ENCODE measurements around the gene KIF13A. TPM values are rescaled to one million over a fixed set of nuclear protein-coding genes. Genes with fewer than 3 reads are reported as not detected.

KIF13A gene
- total RNA-seq (1 to 10 TPM in 2 of 5 donors, under 1 TPM in 3; 0.55 to 2.0 (median 0.92) TPM), total RNA-seq (0.32 to 14.4 (median 1.8) reads per million in 29 experiments)
- 0.81 TPM for total RNA-seq (2013)

DNA sequence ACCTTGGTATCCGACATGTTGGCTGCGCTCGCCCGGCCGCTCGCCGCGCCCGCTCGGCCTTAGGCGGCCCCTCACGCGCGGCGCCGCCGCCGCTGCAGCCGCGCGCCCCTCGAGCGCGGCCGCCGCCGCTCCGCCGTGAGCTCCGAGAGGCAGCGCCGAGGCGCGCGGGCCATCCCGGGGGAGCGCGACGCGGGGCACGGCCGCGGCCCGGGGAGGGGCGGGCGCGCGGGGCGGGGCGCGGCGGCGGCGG is at the start of gene KIF13A:
KIF13A (minus strand) TSS at position 189 of the 250 bp plus-strand sequence; CDS start at position 17, 172 bp downstream.
- Histone ChIP-seq H3K27me3 (replicated peaks in 1 of 2; ENCODE audit: control insufficient read depth in 2 of 2, extremely low read depth in 1 of 2, insufficient read depth in 2 of 2, low read length in 1 of 2) (peaks cover 0 to 44% of the 10 kb centered on the region in 2 experiments), H3K4me1 (ENCODE audit: control insufficient read depth in 1 of 2, extremely low read depth in 1 of 2, insufficient read depth in 2 of 2, low read length in 2 of 2) (peaks cover 0 to 16% of the 10 kb centered on the region in 2 experiments), H3K4me3 (ENCODE audit: control insufficient read depth in 1 of 2, extremely low read depth in 1 of 2, low read length in 1 of 2) (peak within 1 kb of the TSS; percentile 25 to 74), H3K27ac (ENCODE audit: low read length) (no peak within 1 kb of the TSS), H3K36me3 (ENCODE audit: control insufficient read depth in 2 of 2, extremely low read depth in 1 of 2, insufficient read depth in 1 of 2, low read length in 1 of 2) (no peaks in the 10 kb centered on the region), H3K9me3 (no peaks in the 10 kb centered on the region)
- Mint-ChIP-seq H3K9me3 (no peaks in the 10 kb centered on the region), H3K27ac (peak within 1 kb of the TSS in 1 of 2 donors; percentile 49), H3K36me3 (no peaks in the 10 kb centered on the region), H3K4me3 (peak within 1 kb of the TSS; percentile 85 to 88 (median 88)), H3K27me3 (peaks cover 56 to 61% of the 10 kb centered on the region in 2 donors), H3K4me1 (peaks cover 7 to 23% (median 16%) of the 10 kb centered on the region in 3 donors)
- ChIA-PET POLR2A (no interaction called here), CTCF (no interaction called here)
- WGBS (ENCODE audit: insufficient coverage): under 1% methylated on average over 54 of the region's 54 CpGs
- peak; percentile 72 to 77 (median 75) for ATAC-seq (replicated peaks in 1 of 4)
- no peak for DNase-seq

DNA sequence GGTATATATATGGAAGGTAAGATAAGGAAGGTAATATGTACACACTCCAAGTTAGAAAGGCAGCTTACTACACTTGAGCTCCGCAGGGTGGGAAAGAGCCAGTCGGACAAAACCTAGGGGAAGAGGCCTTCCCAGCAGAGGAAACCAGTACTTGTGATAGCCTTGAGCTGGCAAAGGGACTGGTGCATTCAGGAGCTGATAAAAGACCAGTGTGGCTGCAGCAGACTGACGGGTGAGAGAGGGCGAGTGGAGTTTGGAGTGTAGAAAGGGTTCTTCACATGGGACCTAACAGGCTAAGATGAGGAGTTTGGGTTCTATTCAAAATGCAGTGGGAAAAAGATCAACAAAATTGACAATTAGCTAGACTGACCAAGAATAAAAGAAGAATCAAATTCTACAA is 49.3 kb upstream of the KIF13A start:
- H3K36me3 ChIP-seq (ENCODE audit: control insufficient read depth in 2 of 2, extremely low read depth in 1 of 2, insufficient read depth in 1 of 2, low read length in 1 of 2): no peaks in the 10 kb centered on the region
- H3K4me1 ChIP-seq (ENCODE audit: control insufficient read depth in 1 of 2, extremely low read depth in 1 of 2, insufficient read depth in 2 of 2, low read length in 2 of 2): no peaks in the 10 kb centered on the region
- no peak overlapping the region for H3K27ac Mint-ChIP-seq
- H3K4me3 Mint-ChIP-seq: no peak overlapping the region
- ATAC-seq (replicated peaks in 1 of 4): no peak
- ChIA-PET POLR2A (no interaction called here), CTCF (no interaction called here)
- WGBS (ENCODE audit: insufficient coverage): 94% methylated on average over 3 of the region's 4 CpGs
- no peaks in the 10 kb centered on the region for H3K36me3 Mint-ChIP-seq
- H3K27me3 Mint-ChIP-seq: peaks cover 7 to 8% of the 10 kb centered on the region in 2 donors
- no peaks in the 10 kb centered on the region for H3K4me1 Mint-ChIP-seq
- no peaks in the 10 kb centered on the region for H3K9me3 ChIP-seq
- H3K27me3 ChIP-seq (replicated peaks in 1 of 2; ENCODE audit: control insufficient read depth in 2 of 2, extremely low read depth in 1 of 2, insufficient read depth in 2 of 2, low read length in 1 of 2): peaks cover 0 to 7% of the 10 kb centered on the region in 2 experiments
- H3K4me3 ChIP-seq (ENCODE audit: control insufficient read depth in 1 of 2, extremely low read depth in 1 of 2, low read length in 1 of 2): no peak overlapping the region
- DNase-seq: no peak
- no peaks in the 10 kb centered on the region for H3K9me3 Mint-ChIP-seq
- no peak overlapping the region for H3K27ac ChIP-seq (ENCODE audit: low read length)

DNA sequence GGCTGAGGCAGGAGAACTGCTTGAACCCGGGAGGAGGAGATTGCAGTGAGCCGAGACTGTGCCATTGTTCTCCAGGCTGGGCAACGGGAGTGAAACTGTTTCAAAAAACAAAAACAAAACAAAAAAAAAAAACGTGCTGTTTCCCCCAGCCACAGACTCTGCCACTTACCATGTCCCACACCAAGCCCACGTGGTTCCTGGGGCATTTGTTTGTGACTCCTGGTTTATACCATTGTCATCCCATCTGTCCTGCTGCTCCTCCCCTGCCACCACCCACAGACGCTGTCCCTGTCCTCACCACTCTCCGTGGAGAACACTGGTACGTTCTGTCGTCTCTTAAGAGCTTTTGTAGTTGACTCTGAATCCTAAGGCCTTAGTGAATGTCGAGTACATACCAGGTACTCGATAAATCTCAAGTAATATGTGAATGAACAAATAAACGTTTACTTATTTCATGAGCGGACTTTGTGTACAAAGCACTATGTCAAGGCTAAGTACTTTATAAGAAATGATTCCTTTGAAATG is 48.0 kb upstream of the KIF13A start:
- H3K27me3 Mint-ChIP-seq: peaks cover 7 to 12% of the 10 kb centered on the region in 2 donors
- ChIA-PET CTCF (no interaction called here), POLR2A (interaction anchor here in 1 of 2 donors (0.7 kb wide), 1 partner anchor 39 kb away, joined by 9 read pairs; no protein-coding TSS in a partner anchor)
- Histone ChIP-seq H3K36me3 (ENCODE audit: control insufficient read depth in 2 of 2, extremely low read depth in 1 of 2, insufficient read depth in 1 of 2, low read length in 1 of 2) (no peaks in the 10 kb centered on the region), H3K9me3 (no peaks in the 10 kb centered on the region), H3K27ac (ENCODE audit: low read length) (no peak overlapping the region), H3K27me3 (replicated peaks in 1 of 2; ENCODE audit: control insufficient read depth in 2 of 2, extremely low read depth in 1 of 2, insufficient read depth in 2 of 2, low read length in 1 of 2) (peaks cover 0 to 8% of the 10 kb centered on the region in 2 experiments), H3K4me1 (ENCODE audit: control insufficient read depth in 1 of 2, extremely low read depth in 1 of 2, insufficient read depth in 2 of 2, low read length in 2 of 2) (no peaks in the 10 kb centered on the region), H3K4me3 (ENCODE audit: control insufficient read depth in 1 of 2, extremely low read depth in 1 of 2, low read length in 1 of 2) (no peak overlapping the region)
- DNase-seq (no peak), ATAC-seq (replicated peaks in 1 of 4) (no peak)
- no peak overlapping the region for H3K4me3 Mint-ChIP-seq
- H3K9me3 Mint-ChIP-seq: no peaks in the 10 kb centered on the region
- H3K4me1 Mint-ChIP-seq: no peaks in the 10 kb centered on the region
- H3K36me3 Mint-ChIP-seq: no peaks in the 10 kb centered on the region
- no peak overlapping the region for H3K27ac Mint-ChIP-seq
- WGBS (ENCODE audit: insufficient coverage): 84% methylated on average over 6 of the region's 13 CpGs

DNA sequence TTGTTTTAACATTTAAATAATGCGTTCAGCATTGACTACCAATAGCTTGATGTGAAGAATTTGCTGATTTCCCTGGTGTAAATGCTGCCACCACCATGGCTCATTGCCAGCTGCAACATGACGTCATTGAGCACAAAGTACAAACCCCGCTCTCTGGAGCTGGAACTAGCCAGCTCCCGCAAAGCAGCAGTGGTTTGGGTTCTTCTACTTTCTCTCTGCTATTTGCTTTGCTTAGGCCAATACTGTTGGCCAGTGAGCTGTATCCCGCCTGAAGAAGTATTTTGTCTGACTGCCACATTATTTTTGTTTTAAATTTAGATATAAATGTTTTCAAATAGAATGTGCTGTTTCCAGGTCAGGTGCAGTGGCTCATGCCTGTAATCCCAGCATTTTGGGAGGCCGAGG is 47.4 kb upstream of the KIF13A start:
- H3K36me3 ChIP-seq (ENCODE audit: control insufficient read depth in 2 of 2, extremely low read depth in 1 of 2, insufficient read depth in 1 of 2, low read length in 1 of 2): no peaks in the 10 kb centered on the region
- Mint-ChIP-seq H3K4me1 (no peaks in the 10 kb centered on the region), H3K27me3 (peaks cover 7 to 15% of the 10 kb centered on the region in 2 donors), H3K27ac (no peak overlapping the region), H3K9me3 (no peaks in the 10 kb centered on the region), H3K36me3 (no peaks in the 10 kb centered on the region), H3K4me3 (no peak overlapping the region)
- POLR2A ChIA-PET: interaction anchor here in 1 of 2 donors (0.7 kb wide), 1 partner anchor 38 kb away, joined by 9 read pairs; no protein-coding TSS in a partner anchor
- DNase-seq: no peak
- 89% methylated on average over 3 of the region's 6 CpGs for WGBS (ENCODE audit: insufficient coverage)
- CTCF ChIA-PET: no interaction called here
- H3K4me1 ChIP-seq (ENCODE audit: control insufficient read depth in 1 of 2, extremely low read depth in 1 of 2, insufficient read depth in 2 of 2, low read length in 2 of 2): no peaks in the 10 kb centered on the region
- no peak overlapping the region for H3K27ac ChIP-seq (ENCODE audit: low read length)
- no peak for ATAC-seq (replicated peaks in 1 of 4)
- H3K4me3 ChIP-seq (ENCODE audit: control insufficient read depth in 1 of 2, extremely low read depth in 1 of 2, low read length in 1 of 2): no peak overlapping the region
- no peaks in the 10 kb centered on the region for H3K9me3 ChIP-seq
- H3K27me3 ChIP-seq (replicated peaks in 1 of 2; ENCODE audit: control insufficient read depth in 2 of 2, extremely low read depth in 1 of 2, insufficient read depth in 2 of 2, low read length in 1 of 2): peaks cover 0 to 10% of the 10 kb centered on the region in 2 experiments

DNA sequence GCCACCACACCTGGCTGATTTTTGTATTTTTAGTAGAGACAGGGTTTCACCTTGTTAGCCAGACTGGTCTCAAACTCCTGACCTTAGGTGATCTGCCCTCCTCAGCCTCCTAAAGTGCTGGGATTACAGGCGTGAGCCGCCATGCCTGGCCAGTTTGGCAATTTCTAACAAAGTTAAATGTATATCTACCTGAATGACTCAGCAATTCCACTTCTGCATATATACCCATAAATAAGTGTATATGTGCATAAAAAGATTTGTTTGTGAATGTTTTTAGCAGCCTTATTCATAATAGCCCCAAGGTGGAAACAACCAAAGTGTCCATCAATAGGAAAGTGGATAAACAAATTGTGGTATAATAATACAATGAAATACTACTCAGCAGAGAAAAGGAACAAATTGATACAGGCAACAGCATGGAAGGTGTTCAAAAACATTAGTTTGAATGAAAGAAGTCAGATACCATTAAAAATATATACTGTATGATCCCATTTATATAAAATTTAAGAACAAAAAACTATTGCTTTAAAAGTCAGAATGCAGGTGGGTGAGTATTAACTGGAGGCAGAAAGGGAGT is 44.3 kb upstream of the KIF13A start:
- Histone ChIP-seq H3K27ac (ENCODE audit: low read length) (no peak overlapping the region), H3K4me1 (ENCODE audit: control insufficient read depth in 1 of 2, extremely low read depth in 1 of 2, insufficient read depth in 2 of 2, low read length in 2 of 2) (no peaks in the 10 kb centered on the region), H3K9me3 (no peaks in the 10 kb centered on the region), H3K36me3 (ENCODE audit: control insufficient read depth in 2 of 2, extremely low read depth in 1 of 2, insufficient read depth in 1 of 2, low read length in 1 of 2) (no peaks in the 10 kb centered on the region), H3K27me3 (replicated peaks in 1 of 2; ENCODE audit: control insufficient read depth in 2 of 2, extremely low read depth in 1 of 2, insufficient read depth in 2 of 2, low read length in 1 of 2) (peaks cover 0 to 10% of the 10 kb centered on the region in 2 experiments), H3K4me3 (ENCODE audit: control insufficient read depth in 1 of 2, extremely low read depth in 1 of 2, low read length in 1 of 2) (no peak overlapping the region)
- H3K36me3 Mint-ChIP-seq: no peaks in the 10 kb centered on the region
- peaks cover 14 to 15% of the 10 kb centered on the region in 2 donors for H3K27me3 Mint-ChIP-seq
- POLR2A ChIA-PET: no interaction called here
- no CpG with 5 or more reads among the region's 2 CpGs for WGBS (ENCODE audit: insufficient coverage)
- H3K27ac Mint-ChIP-seq: no peak overlapping the region
- ATAC-seq (replicated peaks in 1 of 4): no peak
- CTCF ChIA-PET: no interaction called here
- DNase-seq: no peak
- H3K9me3 Mint-ChIP-seq: no peaks in the 10 kb centered on the region
- no peaks in the 10 kb centered on the region for H3K4me1 Mint-ChIP-seq
- no peak overlapping the region for H3K4me3 Mint-ChIP-seq

DNA sequence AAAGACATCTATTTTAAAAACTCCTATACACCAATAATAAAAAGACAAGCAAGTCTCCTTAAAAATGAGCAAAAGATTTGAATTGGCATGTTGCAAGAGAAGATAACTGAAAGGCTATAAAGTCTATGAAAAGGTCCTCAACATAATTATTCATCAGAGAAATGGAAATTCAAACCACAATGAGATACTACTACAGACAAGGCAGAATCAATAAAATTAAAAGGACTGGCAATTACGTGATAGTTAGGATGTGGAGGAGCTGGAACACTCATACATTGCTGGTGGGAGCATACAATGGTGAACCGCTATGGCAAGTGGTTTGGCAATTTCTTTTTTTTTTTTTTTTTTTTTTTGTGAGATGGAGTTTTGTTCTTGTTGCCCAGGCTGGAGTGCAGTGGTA is 43.8 kb upstream of the KIF13A start:
- ChIA-PET CTCF (no interaction called here), POLR2A (no interaction called here)
- Mint-ChIP-seq H3K4me1 (no peaks in the 10 kb centered on the region), H3K9me3 (no peaks in the 10 kb centered on the region), H3K27me3 (peaks cover 14 to 15% of the 10 kb centered on the region in 2 donors), H3K4me3 (no peak overlapping the region), H3K36me3 (no peaks in the 10 kb centered on the region), H3K27ac (no peak overlapping the region)
- H3K36me3 ChIP-seq (ENCODE audit: control insufficient read depth in 2 of 2, extremely low read depth in 1 of 2, insufficient read depth in 1 of 2, low read length in 1 of 2): no peaks in the 10 kb centered on the region
- H3K4me1 ChIP-seq (ENCODE audit: control insufficient read depth in 1 of 2, extremely low read depth in 1 of 2, insufficient read depth in 2 of 2, low read length in 2 of 2): no peaks in the 10 kb centered on the region
- no peak for ATAC-seq (replicated peaks in 1 of 4)
- no CpG with 5 or more reads among the region's 2 CpGs for WGBS (ENCODE audit: insufficient coverage)
- no peak for DNase-seq
- H3K4me3 ChIP-seq (ENCODE audit: control insufficient read depth in 1 of 2, extremely low read depth in 1 of 2, low read length in 1 of 2): no peak overlapping the region
- peaks cover 0 to 10% of the 10 kb centered on the region in 2 experiments for H3K27me3 ChIP-seq (replicated peaks in 1 of 2; ENCODE audit: control insufficient read depth in 2 of 2, extremely low read depth in 1 of 2, insufficient read depth in 2 of 2, low read length in 1 of 2)
- H3K27ac ChIP-seq (ENCODE audit: low read length): no peak overlapping the region
- no peaks in the 10 kb centered on the region for H3K9me3 ChIP-seq

All from T-cell (primary cell).